Measurements from ENCODE around the gene PTOV1.

Gene PTOV1

DNA sequence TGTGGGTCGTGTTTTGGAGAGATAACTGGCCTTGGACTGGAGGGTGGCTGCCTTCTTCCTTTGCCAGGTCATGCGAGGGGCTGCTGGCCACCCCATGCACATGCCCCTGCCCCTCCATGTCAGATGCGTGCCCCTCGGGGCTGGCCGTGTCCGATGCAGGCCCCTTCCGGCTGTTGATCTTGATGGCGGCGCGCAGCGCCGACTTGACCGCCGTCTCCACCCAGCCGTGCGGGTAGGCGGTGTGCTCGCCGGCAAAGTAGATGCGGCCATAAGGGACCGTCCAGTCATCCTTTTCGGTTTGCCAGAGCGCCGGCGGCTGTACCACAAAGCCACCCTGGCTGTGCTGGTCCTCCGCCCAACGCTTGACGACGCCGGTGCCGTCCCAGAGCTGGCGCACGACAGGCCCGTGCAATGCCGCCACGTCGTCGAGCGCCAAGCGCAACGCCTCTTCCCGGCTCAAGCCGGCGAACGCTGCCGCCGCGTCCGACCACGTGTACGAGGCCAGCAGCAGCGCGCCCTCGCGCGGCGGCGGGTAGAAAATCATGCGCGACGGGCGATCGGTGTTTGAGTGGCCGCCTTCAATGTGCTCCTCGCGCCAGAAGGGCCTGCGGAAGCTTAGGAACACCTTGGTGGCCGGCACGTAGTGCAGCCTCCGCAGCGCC lies 38.9 kb downstream of the PTOV1 start:
- DNase-seq (ENCODE audit: low spot score): peak; percentile 83

DNA sequence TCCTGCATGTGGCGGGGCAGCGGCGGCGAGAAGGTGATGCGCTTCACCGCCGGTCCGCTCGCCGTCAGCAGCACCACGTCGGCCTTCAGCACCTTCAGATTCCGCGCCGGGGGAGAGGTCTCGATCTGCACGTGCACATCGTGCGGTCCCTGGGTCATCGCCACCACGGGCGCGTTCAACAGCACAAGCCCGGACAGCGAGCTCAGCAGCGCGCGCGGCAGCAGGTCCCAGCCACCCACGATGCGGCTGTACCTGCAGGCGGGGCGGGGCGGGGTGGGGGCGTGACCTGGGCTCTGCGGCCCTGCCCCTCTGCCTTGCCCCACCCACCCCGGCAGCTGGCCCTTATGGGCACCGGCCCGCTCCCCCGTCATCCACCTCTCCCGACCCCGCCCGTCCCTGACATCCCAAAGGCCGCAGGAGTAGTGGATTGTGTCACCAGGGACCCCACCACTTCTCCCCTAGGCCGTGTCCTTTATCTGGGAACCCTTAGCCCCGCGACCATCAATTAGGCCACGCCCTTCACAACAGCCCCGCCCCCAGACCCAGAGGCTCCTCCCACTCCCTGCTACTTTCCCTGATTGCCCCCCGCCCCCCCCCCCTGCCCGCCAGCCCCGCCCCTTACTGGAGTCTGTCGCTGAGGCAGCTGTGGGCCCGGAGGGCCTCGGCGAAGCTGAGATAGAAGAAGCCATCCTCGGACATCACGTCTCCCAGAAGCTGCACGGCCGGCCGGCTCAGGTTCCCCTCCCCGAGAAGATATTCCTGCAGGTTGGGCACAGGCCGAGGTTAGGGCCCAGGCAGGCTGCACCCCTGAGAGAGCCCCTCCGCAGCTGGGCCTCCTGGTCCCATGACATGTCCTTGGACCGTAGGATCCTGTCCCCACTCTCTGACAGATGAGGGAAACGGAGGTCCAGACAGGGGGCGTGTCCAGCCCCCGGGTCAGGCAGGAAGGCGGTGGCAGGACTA lies 39.7 kb downstream of the PTOV1 start:
- peak; percentile 42 for DNase-seq (ENCODE audit: low spot score)

DNA sequence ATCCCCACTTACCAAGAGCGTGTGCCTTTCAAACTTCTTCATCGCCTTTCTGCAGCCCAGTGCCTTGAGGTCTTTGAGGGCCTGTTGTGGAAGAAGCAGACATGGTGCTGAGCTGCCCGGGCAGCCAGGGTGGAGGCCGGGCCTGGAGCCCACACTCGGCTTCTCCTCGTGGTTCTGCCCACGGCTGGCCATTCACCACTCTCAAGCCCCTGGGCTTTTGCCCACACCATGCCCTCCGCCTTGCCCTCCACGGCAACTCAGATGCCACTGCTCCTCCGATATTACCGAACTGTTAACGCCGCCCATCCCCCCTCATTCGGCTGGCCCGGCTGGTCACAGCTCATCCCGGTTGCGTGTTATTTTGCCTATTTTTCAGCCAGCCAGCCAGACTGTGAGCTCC lies 40.4 kb downstream of the PTOV1 start:
- no peak for DNase-seq (ENCODE audit: low spot score)

DNA sequence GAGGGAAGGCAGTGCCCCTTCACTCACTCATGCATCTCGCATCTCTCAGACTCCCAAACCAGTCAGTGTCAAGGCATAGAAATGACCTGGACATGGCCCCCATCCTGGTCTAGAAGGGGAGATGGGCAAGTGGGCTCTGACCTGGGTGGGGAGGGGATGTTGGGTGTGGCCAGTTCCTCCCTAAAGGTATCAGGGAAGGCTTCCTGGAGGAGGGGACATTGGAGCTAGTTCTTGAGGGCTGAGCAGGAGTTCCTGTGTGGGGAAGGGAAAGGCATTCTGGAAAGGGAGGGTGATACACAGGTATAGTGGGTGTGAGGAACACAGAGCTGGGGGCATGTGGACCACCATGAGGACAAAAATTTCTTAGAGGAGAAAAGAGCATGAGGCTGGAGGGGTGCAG lies 41.8 kb downstream of the PTOV1 start:
- no peak for DNase-seq (ENCODE audit: low spot score)

DNA sequence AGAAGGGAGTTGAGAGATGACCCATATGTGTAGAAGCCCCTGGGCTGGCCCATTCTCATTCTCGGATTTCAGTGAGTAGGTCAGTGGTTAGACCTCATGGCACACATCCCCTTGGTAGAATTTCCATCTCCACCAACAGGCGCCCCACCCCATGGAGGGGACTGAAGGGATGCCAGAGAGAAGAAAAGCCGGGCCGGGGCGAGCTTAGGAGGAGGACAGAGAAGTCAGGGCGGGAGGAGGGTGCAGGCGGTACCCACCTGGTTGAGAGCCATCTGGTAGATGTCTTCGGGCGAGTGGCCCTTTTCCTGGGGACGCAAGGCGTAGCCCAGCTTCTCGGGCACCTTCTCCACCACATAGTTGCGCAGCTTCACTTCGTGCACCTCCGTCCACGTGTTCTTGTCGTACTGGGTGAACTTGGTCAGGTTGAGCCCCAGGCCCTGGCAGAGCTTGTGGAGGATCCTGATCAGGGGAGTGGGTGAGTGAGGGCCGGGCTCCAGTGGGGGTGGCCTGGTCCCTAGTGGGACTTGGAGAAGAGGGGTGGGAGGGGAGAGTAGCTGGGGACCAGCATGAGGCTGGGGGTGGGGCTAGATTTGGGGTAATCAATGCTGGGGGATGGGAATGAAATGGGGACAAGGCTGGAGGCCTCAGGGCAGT lies 43.2 kb downstream of the PTOV1 start:
- DNase-seq (ENCODE audit: low spot score): no peak

DNA sequence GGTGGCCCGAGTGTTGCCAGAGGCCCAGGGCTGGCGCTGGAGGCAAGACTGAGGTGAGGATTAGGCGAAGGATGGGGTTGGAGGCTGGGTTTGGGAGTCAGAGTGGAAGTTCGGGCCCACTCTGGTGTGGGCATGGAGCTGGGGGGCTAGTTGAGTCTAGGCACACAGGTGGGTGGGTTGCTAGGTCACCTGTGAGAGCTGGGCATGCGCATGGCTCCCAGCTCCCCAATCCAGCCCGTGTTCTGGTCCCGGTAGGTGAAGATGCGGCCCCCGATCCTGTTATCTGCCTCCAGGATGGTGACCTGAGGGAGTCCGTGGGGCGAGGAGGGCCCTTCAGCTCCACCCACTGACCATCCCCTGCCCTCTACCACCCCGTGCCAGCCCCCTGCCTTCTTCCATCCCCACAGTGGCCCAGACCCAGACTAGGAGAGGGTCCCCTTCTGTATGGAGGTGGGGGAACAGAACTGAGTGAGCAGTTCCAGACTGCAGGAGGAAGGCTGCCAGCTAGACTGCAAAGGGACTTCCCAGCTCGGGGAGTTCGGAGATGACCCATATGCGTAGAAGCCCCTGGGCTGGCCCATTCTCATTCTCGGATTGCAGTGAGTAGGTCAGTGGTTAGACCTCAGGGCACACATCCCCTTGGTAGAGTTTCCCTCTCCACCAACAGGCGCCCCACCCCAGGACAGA lies 44.1 kb downstream of the PTOV1 start:
- DNase-seq (ENCODE audit: low spot score): no peak

DNA sequence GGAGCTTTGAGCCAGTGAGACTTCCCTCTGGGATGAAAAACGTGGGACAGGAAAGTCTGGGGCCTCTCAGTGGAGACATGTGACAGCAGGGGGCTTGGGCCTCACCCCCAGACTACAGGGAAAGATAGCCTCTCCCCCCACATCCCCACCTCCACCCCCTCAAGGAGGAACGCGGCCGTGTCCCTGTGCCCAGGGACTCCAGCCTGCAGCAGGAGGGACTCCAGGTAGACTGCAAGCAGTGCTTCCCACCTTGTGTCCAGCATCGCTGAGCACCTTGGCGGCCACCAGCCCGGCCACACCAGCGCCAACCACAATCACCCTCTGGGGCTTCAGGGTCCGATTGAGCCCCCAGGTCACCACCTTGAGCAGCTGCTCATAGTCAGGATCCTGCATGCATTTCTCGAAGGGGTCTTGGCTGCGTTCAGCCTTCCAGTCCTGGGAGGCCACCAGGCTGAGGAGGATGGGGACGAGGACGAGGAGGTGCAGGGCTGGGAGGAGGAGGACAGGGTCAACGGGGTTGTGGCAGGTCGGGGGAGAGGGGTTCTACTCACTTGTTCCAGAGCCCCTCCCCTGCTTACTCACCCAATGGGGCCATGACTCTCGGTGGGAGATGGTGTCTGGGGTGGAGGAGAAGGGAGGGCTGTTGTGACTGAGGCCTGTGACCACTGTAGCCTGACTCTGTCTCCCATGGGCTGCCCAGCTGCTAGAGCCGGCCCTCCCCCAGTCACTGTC lies 44.8 kb downstream of the PTOV1 start:
- no peak for DNase-seq (ENCODE audit: low spot score)

DNA sequence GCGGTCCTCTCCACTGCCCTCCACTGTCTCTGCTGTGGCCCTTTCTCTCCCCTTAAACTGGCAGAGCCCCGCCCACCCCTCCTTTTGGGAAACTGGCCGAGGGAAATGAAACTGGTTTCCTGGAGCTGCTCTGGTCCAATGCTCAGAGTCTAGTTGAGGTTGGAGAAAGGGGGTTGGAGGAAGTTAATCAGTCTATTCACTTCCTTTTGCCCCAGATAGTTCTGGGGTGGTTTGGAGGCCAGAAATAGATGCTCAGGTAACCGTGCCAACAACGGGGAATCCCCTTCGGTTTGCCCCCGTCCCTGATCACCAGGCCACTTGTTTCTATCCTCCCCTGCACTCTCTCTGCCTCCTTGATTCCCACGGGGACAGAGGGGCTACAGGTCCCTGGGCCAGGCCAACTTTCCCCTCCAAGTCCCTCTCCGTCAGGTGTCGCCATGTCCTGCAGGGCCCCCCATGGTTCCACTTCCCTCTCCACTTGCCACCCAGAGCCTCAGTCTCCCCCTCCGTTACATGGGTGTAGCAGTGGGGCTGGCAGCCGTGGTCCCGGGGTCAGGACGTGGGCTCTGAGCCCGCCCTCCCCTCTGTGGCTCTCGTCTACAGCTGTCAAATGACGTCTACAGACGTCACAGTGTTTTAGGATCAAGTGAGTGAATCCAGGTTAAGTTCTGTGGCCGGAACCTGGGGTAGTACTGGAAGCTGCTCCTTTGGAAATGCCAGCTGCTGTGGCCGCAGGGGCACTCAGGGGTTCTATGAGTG lies 46.1 kb downstream of the PTOV1 start, which contains the start of gene IL4I1:
TSS of gene IL4I1 (minus strand) at position 25 of the 759 bp plus-strand sequence. CDS start 727 bp downstream, outside the sequence.
- peak; percentile 37 for DNase-seq (ENCODE audit: low spot score)

DNA sequence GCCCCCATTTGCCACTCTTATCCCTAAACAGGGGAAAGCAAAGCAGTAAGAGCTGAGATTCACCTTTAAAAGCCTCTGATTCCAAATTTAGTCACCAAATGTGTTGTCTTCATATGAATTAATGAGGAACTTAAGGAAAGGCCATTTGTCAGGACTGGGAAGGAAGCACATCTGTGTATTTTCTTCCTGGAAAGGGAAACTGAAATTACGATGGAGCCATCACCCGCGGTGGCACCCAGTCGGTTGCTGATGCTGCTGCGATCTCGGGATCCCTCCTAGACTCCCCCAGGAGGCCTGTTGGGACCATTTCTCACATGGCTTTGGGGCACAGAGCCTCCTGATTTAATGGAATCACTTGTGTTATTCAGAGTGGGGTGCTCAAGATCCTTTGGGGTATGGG lies 53.2 kb downstream of the PTOV1 start:
- no peak for DNase-seq (ENCODE audit: low spot score)

DNA sequence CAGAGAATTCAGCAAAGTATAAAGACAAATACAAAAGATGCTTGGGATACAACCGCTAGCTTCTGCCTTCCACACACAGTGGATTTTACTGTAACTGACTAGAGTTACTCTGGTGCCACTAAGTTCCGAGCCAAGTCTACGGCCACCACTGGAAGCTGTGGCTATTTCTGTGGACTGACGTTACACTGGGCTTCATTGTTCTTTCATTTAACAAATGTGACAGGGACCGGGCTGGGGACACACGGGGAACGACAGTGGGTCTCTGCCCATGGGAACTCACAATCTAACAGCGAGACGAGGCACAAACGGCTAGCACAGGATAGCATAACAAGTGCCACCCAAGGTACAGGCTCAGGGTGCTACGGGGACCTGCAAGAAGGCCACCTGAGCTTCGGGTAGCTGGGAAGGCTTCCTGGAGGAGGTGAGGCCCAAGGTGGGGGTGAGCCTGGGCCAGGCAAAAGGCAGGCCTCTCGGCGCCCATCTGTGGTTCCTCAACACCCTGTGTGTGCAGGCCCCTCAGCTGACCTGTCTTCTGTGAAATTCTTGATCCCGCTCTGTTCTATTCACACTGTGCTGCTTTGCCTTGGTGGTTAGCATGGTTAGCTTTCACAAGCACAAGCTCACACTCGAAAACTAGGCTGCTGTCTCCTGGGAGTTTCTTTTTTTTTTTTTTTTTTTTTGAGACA lies 56.1 kb downstream of the PTOV1 start:
- DNase-seq (ENCODE audit: low spot score): no peak

DNA sequence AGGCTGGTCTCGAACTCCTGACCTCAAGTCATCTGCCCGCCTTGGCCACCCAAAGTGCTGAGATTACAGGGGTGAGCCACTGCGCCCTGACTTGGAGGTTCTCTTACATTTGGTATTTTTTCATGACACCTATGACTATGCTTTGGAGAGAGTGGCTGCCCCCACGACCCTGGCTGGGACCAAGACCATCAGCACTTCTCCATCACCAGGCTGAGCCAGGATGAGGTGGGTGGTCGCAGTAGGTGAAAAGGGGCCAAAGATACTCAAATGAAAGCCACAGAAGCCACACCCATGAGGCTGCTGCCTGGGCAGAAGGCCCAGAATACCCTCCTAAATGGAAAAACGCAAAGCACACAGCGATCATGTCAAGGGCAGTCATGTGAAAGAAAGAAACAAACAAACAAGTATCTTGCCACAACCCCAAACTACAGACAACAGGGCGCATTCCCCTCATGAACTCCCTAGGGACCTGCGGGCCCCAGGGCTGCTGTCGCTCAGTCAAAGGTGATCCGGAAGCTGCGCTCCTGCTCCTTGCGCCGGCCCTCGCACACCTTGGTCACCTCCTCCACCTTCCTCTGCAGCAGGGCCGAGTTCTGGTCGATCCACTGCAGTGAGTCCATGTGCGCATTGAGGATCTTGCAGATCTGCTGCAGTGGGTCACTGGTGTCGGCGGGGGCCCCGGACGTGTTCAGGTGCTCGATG lies 56.9 kb downstream of the PTOV1 start:
- no peak for DNase-seq (ENCODE audit: low spot score)

DNA sequence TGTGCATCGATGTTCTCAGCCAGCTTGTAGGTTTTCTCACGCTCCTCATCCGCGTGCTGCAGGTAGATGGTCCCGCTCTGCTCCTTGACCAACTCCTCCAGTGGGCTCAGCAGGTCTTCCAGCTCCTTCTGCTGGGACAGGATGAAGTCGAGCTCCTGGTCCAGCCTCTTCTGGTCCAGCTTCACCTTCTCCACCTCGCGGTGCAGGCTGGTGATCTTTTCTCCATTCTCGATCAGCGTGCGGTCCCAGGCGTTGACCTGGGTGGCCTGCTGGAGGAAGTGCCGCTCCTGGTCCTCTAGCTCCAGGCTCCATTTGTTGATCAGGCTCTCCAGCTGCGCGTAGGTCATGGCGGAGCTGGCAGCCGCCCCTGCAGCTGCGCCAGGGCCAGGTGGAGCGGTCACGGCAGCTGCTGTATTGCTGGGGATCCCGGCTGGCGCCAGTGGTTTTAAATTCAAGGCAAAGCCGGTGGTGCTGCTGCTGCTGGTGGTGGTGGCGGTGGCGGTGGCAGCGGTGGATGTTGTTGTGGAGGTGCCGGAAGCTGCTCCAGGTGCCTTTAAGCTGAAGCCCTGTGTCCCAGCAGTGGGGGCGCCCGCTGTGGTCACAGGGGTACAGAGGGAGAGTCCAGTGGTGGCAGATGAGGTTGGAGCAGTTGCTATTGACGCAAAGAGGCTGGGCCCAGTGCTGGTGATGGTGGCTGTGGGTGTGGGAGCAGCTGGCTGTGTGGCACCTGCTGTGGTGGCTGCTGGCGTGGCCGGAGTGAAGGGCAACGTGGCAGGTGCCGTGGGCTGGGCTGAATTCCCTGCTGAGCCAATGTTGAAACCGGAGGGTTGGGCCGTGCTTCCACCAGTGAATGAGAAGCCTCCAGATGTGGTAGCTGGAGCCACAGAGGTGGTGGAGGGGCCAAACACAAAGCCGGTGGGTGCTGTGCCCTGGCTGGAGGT lies 57.8 kb downstream of the PTOV1 start:
- no peak for DNase-seq (ENCODE audit: low spot score)

DNA sequence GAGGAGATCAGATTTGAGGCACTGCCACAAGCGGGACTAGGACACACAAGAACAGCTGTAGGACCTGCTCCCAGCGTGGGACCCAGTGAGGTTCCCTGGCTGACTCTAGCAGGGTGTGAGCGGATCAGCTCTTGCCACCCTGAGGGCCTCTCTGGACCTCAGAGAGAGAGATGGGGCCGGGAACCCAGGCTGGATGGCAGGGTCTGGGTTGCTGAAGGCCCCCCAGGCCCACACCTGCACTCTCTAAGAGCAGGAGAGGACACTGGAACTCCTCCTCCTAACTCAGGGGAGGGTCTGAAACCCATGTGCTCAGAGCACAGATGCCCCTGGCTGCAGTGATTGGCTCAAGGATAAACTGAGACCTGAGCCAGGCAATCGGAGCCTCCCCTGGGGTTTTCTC lies 59.2 kb downstream of the PTOV1 start:
- no peak for DNase-seq (ENCODE audit: low spot score)

All from AG20443 (cell line).